Stimulated activated CD8-positive, alpha-beta memory T cell treated with anti-CD3 and anti-CD28 coated beads, Interleukin-7, amount 100 ng/mL, for 24 hours (primary cell): Measurements from ENCODE around the gene ARL17A.
A peak's percentile ranks its signal among the peaks of the same experiment; 100 is the strongest.
"Not testable (repeated sequence)": the region's sequence is repeated elsewhere in the genome, so short reads cannot be mapped to it uniquely, and the experiment has no call there.

ENCODE experiments used
- DNase-seq: peaks from one replicate; pipeline ENCODE4 v3.0.0-alpha.2; 2020; ENCODE audit warnings: low read depth

The ARL17A gene

GRCh38 chr17:46579083-46580075, at the start of gene ARL17A:
Gene ARL17A (minus strand): TSS chr17:46579691. CDS start chr17:46576322, 3,369 bp downstream.
- peak; percentile 39 for DNase-seq

- not testable (repeated sequence) for DNase-seq
Observed at GRCh38 chr17:46628753-46629436, 49.4 kb upstream of the ARL17A start.

- DNase-seq: not testable (repeated sequence)
Observed at GRCh38 chr17:46627452-46627851, 48.0 kb upstream of the ARL17A start.

GRCh38 chr17:46624726-46625125, 45.2 kb upstream of the ARL17A start:
- not testable (repeated sequence) for DNase-seq

GRCh38 chr17:46623790-46624189, 44.3 kb upstream of the ARL17A start:
- DNase-seq: not testable (repeated sequence)

- DNase-seq: not testable (repeated sequence)
Observed at GRCh38 chr17:46618975-46619374, 39.5 kb upstream of the ARL17A start.

GRCh38 chr17:46617121-46617520, 37.6 kb upstream of the ARL17A start:
- not testable (repeated sequence) for DNase-seq

- not testable (repeated sequence) for DNase-seq
Observed at GRCh38 chr17:46613876-46614275, 34.4 kb upstream of the ARL17A start.

- DNase-seq: not testable (repeated sequence)
Observed at GRCh38 chr17:46611304-46611703, 31.8 kb upstream of the ARL17A start.

GRCh38 chr17:46603125-46603524, 23.6 kb upstream of the ARL17A start:
- not testable (repeated sequence) for DNase-seq

GRCh38 chr17:46600767-46601166, 21.3 kb upstream of the ARL17A start:
- not testable (repeated sequence) for DNase-seq

GRCh38 chr17:46598344-46598931, 18.9 kb upstream of the ARL17A start:
- not testable (repeated sequence) for DNase-seq

GRCh38 chr17:46591332-46591731, 11.8 kb upstream of the ARL17A start:
- DNase-seq: not testable (repeated sequence)

GRCh38 chr17:46590157-46591146, 11.0 kb upstream of the ARL17A start, which contains the start of gene NSF:
Gene NSF (plus strand): TSS chr17:46590669. CDS start chr17:46590776, 107 bp downstream.
- DNase-seq: not testable (repeated sequence)

GRCh38 chr17:46585444-46585843, 6.0 kb upstream of the ARL17A start:
- DNase-seq: not testable (repeated sequence)

GRCh38 chr17:46580082-46580481, 591 bp upstream of the ARL17A start:
- DNase-seq: not testable (repeated sequence)

- not testable (repeated sequence) for DNase-seq
Observed at GRCh38 chr17:46571796-46572195, 7.7 kb downstream of the ARL17A start.

- not testable (repeated sequence) for DNase-seq
Observed at GRCh38 chr17:46566980-46567379, 12.5 kb downstream of the ARL17A start.

GRCh38 chr17:46566284-46566683, 13.2 kb downstream of the ARL17A start:
- not testable (repeated sequence) for DNase-seq

GRCh38 chr17:46560048-46560447, 19.4 kb downstream of the ARL17A start:
- not testable (repeated sequence) for DNase-seq

GRCh38 chr17:46559155-46559554, 20.3 kb downstream of the ARL17A start:
- DNase-seq: not testable (repeated sequence)
